NCI-H526 treated with DMSO at 0.1 percent for 48 hours (cell line): ENCODE measurements around the gene OGA.

Source experiments
- DNase-seq: peaks from one replicate; lab custom pipeline; 2025; lab: John Stamatoyannopoulos, UW

The OGA gene

DNA sequence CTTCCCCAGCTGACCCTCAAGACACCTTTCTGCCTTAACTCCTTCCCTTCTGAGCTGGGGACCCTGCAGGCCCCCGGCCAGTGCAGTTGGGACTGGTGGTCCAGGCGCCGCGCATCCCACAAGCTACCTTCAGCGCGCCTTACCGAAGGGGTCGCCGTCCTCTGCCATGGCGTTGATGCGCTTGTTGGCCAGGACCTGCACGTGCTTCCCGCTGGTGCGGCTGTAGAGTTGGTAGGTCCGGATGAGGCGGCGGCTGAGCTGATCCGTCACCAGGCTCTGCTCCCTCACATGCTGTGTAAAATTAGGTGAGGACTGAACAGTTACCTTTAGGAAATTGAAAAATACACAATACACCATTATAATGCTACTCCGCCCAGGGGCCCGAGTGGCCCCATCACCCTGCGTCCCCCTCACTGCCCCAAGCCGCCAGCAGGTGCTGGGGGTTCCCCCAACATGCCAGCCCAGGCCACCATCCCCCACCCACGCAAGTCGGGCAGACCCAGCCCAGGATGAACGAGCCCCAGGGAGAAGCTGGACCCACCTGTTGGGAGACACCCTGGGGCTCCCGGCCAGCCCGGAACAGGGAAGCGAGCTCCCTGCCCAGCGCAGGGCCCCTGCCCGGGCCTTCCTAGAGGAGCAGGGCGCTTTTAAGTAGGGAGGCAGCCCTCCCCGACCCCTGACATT, 43.5 kb downstream of the OGA start:
- no peak for DNase-seq

DNA sequence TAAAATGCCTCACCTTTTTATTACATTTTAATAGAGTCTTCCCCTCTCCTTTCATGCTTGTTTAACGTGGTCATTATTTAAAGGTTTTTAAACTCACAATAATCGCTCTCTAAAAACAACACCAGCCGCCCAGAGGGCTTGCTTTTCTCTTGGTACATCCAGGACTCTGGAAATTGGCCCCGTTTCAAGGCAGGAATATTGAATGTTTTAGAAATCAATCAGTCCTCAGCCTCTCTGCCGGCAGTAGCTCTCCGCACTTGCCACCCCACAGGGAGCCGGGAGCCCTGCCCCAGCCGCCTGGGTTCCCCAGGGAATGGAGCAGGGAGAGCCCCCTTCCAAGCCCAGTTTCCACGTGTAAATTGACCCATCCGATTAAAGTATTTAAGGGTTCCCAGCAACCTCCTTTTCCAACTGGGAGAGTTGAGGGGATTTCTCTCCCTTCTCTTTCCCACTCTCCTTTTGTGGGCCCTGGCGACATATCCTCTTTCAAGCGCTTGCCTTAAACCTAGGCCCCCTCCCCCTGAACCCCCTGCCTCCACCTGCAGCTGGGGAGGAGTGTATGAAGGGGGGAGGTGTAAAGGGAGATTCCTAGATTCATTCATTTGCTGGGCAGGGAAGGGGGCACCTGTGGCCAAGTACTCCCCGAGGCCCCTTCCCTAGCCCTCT, 44.2 kb downstream of the OGA start:
- DNase-seq = no peak

DNA sequence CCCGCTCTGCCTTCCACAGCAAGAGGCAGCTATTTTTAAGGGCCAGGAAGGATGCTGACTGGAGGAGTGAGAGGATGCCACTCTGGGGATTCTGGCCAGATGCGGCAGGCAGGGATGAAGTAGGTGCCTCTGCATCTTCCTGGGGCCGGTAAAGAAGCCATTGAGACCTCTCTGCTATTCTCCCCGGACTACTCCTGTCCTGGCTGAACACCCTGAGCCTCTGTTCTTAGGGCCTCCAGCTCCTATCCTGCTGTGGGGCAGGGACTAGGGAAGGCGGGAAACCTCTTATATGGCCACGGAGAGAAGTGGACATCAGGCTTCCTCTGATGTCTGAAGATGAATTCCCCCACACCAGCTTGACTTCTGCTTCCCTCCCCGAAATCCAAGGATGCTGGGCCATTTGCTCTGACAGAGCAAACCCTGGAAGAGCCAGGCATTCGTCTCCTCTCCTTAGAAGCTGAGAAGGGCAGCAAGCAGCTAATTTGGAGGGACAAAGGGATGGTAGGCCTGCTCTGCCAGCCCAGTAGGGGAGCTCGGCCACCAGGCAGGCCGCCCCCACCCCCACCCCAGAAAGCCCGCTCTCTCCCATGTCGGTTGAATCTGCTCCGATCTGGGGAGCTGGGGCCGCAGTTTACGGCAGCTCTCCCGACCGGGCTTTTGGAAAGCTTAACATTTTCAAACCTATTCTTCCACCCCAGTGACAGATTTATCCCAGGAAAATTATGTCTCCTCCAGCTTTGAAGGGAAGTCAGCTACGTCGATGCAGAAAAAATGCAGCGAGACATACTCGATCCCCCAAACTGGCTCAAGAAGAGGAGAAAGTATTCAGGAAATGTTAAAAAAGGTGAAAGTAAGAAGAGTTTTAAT, 45.1 kb downstream of the OGA start:
- DNase-seq = no peak

DNA sequence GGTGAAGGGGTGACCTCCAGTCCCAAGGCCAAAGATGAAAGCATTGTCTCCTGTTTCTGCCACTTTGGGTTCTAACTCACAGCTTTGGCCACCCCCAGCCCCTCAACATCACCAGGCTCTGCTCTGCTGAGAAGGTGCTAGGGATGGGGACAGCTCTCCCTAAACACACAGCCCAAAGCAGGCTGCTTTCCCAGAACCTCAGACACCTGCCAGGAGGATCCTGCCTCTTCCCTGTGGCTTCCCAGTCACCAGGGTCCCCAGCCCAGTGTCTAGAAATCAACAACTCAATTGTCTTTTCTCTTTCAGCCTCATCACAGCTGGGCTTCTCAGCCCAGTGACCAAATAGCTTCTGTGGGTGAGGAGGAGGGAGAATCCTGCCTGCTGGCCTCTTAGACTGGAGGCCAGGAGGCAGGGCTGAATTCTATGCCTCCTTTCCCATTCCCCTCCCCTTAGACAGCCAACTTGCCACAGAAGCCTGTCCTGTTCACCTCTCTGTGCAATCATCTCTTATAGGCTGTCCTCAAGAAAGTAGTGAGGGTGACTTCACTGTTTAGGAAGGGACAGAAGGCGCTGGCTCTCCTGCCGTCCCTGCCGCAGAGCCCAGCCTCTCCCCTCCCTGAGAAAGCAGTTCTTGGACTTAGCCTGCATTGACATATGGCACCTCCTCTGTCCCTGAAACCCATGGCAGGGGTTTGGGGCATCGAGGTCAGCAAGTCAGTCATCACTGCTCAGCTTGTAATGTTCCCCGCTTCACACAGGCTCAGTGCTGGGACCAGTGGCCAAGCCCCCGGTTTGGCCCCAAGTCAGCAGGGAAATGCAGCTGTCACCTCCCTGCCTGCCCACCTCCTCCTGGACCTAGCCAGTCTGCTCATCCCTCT, 46.0 kb downstream of the OGA start:
- no peak for DNase-seq

DNA sequence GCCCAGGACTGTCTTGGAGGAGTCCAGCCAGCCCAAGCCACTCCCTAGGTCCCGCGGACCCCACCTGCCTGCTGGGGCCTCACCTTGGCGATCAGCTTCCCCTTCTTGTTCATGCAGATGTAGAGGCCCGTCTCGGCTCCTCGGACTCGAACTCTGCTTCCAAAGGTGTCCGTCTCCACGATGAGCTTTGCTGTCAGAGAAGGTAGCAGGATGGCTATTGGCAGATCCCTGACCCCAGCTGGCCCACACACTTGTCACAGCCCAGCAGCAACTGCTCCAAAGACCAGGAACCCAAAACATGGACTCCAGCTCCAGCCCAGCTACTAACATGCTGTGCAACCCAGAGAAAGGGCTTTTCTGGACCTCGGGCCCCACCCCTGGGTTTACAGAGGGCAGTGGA, 46.9 kb downstream of the OGA start:
- DNase-seq = no peak

DNA sequence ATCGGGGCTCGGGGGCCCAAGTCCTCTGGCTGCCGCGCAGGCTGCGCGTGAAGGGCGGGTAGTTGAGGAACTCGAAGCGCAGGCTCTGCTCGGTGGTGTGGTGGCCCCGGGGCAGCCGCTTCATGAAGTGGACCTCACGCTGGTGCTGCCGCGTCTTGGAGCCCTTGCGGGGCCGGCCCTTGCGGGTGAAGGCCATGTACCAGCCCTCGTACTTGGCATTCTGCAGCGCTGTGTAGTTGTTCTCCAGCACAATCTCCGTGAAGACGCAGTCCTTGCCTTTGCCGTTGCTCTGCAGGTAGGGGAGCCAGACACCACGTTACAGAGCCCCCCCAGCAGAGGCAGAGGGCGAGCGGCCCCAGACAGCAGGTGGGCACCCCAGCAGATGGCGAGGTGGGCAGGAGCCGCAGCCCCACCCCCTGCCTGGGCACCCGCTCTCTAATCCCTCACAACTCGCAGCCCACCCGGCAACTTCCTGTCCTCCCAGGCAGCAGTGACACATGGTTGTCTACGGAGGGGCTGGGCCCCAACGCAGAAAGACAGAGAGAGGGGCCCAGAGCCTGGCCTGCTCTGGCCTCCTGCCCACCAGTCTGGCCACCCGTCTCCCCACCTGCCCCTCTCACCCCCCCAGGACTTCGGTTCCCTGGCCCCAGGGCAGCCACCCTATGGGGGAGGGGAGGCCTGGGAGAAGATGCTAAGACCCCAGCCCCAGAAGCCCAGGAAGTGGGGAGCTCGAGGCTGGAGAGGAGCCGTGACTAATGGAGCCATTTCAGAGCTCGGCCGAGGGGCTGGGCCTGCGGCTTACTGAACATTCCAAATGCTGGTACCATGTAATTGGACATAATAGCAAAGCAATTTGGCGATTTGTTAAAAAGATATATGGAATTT, 47.7 kb downstream of the OGA start:
- no peak for DNase-seq

DNA sequence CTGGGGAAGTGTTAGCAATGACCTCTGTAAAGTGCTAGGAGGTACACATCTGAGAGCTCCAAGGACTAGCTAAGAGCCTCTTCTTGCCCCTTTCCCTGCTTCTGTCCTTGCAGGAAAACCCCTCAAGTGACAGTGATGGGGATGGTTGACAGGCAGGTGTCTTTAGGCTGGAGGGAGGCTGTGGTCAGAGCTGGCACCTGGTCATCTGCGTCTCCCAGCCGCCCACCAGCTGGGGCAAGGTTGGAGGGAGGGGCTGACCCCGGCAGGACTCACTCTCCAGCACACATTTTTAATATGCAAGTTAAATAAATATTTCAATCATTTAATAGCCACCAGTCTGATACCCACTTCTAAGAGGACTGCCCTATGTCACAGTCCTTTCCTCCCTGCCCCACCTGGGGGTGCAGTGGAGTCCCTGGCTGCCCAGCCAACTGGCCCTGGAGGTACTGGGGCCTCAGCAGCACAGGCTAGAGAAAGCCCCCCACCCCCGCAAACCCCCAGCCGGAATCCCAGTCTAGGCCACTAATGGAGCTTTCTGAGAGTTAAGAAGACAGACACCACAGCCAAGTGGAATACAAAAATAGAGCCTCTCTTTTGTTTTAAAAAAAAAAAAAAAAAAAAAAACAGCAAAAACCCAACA, 48.6 kb downstream of the OGA start:
- DNase-seq = no peak

DNA sequence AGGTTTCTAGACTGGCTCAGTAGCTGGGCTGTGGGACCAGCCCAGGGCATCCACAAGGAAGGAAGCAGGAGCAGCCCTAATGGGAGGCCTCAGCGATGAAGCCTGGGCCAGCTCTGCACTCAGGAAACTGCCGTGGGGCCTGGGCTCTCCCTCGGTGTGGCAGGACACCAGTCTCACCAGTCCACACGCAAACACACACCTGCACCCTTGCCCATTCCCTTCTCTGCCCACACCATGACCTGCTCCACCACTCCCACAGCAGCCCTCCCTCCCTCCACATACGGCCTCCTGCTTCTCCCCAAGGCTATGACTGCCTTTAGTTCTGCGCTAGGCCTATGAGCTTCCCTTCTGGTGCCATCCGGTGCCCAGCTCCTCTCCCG, 49.5 kb downstream of the OGA start:
- no peak for DNase-seq

DNA sequence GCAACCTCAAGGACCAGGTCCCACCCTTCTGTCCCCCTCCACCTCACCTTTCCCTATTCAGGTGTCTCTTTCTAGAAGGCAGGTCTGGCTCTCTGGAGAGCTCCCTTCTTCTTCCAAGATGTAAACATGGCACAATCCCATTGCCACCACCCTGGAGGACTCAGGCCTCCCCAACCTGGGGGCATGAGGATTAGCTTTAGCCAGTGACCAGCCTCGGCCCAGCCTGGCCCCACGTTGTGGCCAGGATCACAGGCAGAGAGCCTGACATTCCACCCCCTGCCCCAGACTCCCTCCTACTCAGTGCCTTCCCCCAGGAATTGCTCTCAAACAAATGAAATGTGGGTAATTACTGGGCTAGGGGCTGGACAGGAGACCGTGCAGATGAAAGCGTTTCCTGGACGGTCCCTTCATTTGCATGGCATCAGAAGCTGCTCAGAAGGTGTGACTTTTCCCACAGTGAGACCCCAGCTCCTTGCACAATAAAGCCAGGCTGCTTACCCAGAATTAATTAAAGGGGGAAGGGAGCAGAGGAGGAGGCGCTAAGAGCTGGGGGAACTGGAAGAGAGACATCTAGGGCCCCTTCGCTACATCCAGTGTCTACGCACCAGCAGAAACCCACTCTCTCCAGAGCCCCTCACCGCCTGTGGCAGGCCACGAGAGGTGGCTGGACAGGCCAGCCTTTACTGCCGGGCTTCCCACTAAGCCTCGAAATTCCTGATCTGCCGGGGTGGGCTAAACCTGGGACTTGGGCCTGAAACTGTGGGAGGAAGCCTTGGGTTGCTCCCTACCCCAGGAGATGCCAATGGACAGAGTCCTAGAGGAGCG, 50.1 kb downstream of the OGA start:
- DNase-seq = no peak

DNA sequence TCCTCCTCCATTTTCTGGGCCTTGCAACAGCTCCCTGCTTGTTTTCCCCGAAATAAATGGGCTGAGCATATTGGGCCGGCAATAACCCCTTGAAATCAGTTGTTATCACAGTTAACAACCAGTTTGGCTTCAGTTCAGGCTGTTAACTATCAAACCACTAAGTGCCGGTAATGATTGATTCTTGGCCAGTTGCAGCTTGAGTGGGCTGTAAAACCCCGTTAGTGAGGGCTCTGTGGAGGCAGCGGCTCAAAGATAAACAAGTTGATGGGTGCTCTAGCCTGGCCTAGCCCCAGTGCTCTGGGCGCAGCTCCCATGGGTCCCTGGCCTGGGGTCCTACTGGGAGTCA, 50.7 kb downstream of the OGA start:
- no peak for DNase-seq

DNA sequence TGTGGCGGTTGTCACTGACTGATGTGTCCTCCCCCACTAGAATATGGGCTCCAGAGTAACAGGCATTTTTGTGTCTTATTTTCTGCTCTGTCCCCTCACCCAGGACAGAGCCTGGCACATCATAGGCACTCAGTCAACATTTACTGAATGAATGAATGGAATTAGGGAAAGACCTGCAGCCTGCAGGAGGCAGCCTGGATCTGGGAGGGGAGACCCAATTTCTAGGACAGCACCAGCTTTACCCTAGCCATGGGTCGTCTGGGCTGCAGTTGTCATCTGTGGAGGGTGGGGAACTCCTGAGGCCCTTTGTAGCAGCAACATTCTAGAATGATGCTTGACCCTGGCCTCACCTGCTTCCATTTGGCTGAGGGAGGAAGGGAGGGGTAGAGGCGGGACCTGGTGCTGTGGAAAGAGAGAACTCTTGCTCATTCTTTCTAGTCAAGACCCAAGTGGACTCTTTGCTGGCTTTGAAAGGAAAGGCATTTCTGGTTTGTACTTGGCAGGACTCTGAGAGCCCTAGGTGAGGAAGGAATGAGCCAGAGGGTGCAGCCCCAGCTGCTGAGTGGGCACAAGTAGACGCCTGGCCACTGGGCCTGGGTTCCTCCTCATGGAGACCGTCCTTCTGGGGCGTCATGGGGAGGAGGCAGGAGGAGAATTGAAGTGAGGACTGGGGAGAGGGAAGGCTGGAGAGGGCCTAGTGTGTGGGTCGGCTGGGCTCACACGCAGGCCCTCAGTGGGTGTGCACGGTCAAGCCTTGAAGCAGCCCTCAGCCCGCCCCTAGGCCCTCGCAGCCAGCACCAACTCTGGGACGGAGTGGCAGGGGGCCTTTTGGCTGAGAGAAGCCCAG, 51.3 kb downstream of the OGA start:
- DNase-seq = no peak

DNA sequence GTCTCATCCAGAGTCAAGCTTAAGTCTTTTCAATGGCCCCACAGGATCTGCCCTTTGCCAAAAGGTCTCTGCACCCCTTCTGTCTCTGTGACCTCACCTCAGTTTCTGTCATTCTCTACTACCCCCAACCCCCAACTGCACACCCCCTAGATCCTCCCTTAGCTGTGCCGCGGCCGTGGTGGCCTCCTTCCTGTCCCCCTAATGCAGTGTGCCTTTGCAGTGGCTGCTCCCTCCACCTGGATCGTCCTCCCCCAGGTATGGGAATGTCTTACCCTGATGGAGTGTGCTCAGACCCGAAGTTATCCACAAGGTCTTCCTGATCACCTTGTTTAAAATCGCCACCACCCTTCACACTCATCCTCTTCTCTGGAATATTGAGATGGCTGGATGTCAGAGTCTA, 51.9 kb downstream of the OGA start:
- no peak for DNase-seq

DNA sequence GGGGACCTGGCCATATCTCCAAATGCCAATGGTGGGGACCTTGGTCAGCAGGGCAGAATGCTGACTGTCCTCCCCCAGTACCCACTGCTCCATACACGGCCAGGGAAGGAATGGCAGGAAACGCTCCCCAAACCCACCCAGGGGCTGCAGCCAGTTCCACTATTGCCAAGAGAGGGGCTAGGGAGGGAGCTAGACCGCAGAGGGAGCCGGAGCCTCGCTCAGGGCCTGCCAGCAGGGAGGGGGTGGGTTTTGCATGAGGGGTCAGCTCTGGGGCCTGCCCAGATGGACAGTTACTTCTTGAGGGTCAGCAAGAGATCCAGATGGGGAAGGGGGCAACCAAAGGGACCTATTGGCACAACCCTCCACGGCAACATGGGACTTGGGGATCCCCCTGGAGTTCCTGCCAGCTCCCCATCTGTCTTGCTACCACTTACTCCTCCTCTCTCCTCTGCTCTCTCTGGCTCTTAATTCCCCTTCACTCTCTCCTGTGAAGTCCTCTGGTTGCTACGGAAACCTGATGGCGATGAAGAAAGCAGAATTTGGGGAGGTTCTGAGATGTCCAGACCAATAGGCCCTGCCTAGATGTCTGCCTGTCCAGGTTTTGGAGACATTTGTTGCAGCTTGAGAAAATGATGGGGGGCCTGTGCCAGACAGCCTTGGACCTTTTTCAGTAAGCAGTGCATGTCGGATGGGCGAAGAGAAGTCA, 55.0 kb downstream of the OGA start:
- DNase-seq = no peak

DNA sequence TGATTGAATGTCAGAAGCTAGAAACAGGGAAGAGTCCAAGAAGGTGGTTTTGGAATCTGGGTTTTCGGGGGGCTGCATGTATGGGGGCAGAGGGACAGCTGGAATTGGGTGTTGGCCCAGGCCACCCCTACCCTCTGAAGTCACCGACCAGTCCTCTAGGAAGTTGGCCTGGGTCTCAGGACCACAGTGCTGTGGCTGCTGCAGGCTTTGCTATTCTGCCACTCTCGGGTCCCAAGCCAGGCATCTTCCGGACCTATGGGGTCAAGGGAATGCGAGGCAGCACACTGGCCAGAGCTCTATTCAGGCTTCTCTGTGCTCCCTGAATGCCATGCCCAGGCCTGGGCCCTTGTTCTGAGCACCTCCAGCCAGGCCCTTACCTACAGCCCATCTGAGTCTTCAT, 55.5 kb downstream of the OGA start:
- DNase-seq = no peak

DNA sequence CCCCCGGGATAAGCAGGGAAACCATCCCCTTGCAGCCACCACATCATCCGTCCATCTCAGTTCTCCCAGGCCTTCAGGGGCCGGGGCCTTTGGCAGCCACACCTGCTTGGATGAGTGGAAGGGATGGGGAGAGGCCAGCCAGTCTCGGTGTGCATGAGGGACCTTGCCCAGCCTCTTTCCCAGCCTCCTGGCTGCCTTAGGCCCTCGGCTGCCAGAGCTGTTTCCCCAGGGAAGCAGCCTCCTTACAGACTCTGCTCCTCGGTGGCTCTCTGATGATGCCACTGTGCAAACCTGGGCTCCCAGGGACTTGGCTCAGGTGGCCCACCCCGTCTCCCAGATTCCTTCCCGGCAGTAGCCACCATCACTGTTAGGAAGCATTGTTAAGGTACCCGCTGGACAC, 57.0 kb downstream of the OGA start:
- no peak for DNase-seq

DNA sequence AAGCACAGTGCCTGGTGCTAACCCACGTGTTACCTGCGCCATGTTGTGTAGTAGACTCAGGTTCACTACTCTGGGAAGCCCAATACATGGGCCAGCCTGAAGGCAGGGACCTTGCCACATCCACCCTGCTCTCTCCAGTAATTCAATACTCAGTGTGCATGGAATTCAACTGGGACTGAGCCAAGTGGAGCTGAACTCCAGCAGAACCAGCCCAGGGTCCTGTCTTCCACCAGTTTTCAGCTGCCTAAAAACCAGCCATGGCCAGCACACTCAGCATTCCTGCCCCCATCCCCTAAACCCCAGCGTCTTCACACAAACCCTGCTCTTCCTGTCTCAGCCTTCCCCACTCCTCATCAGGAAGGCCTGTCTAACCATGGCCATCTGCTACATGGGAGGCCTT, 57.7 kb downstream of the OGA start:
- DNase-seq = no peak

DNA sequence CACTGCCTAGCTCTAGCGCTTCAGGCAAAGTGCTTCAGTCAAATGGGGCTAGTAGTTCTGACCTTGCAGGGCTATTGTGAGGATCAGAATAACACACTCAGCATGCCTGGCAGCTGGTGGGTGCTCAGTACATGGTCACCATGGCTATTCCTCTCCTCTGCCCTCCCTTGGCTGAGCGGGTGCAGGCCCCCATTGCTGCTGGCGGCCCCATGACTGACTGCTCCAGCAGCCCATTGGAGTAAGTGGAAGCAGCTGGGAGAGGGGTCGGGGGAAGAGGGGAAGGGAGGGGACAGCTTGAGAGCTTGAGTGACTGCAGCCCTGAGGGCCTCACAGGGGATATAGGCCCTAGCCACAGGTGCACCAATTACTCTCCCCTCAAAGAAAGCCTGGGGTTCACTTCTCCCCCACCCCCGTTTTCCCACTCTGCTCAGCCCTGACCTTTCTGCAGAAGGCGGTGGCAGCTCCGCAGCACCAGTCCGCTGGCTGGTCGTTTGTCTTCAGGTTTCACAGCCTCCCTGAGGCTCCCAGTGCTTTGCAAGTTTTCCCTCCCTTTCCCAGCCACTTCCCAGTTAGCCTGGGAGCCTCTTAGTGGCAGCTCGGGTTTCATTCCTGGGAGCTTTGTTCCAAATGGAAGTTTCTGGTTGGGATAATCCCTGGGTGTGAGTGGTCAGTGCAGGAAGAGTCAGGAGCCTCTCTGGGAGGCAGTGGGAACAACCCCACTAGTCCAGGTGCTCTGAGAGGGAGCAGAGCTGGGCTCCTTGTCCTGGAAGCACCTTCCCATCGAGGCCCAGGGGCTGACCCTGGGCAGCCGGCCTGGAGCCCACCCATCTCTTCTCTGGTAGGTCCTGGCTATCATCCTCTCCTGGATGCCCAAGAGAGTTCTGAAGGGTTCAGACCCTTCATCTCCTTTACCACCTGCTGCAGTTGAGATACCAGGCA, 58.7 kb downstream of the OGA start:
- DNase-seq = no peak
